GM21825 (cell line): Measurements from ENCODE around the gene DDX25.

Experiments used
- ATAC-seq: cut with Tn5 transposase; IDR thresholded peaks from one replicate; pipeline ENCODE4 v1.9.1; 2021; ENCODE audit warnings: mild to moderate bottlenecking, moderate library complexity; ENCODE audit not compliant: unreplicated experiment

The DDX25 gene

GRCh38 chr11:125968354-125968753 lies 64.0 kb downstream of the DDX25 start:
- ATAC-seq: no peak

GRCh38 chr11:125971618-125972017 lies 67.3 kb downstream of the DDX25 start:
- ATAC-seq: no peak

- no peak for ATAC-seq
These were observed 70.0 kb downstream of the DDX25 start for GRCh38 chr11:125974284-125974683.

DNA sequence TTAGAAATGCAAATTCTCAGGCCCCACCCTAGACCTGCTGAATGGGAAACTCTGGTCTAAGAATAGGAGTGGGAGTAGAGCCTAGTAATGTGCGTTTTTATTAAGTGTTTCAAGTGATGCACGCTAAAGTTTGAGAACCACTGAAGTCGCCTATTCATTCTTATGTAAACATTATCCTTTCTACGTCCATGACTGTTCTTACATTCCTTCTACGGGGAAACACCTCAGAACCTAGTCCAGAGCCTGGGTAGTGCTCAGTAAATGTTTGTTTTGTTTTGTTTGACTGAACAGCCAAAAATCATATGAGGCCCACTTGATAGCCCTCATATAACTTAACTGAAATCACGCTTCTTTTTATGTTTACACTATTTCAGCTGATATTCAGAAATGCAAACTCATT lies 71.3 kb downstream of the DDX25 start:
- ATAC-seq: no peak

GRCh38 chr11:125976156-125976555 lies 71.8 kb downstream of the DDX25 start:
- ATAC-seq: no peak

DNA sequence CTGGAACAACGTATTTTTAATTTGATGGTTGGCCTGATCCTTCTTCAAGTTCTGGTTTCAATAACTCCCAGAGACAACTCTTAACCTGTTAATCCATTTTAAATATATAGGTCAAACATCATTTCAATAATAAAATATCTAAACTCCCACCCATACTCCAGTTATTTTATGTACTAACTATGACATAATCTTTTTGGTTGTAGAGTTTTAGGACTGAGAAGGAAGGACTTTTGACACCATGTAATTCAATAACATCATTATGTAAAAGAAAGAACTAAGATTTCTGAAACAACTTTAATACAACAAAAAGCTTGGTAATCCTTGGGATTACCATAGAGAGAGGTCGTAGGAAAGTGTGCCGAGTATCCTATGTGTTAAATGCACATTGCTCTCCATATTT lies 73.0 kb downstream of the DDX25 start:
- no peak for ATAC-seq

DNA sequence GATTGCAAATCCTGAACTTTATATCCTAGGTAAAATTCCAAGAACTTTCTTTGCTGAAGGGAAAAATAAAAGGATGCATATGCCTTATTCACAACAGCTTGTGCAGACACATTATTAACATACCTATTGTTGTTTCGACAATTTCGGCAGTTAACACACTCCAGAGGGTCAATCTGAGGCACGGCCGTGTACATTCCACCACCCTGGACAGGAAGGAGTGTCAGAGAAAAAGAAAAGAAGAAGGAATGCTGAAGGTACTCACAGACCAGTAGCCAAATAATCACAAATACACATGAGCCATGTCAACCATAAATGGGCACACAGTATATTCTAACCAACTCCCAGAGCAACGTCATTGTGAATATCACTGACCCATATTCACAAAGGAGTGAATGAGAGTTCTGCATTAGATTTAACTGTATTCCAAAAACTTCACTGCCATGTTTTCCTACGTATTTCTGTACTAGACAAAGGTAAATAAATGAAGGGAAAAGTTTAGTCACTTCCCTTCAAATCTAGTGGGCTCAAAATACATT lies 73.9 kb downstream of the DDX25 start:
- ATAC-seq: no peak
